HEK293 (cell line): ENCODE measurements around the gene SLK.

Source experiments
- KLF10 ChIP-seq: fragments of 450-650 bp; IDR thresholded peaks from 2 replicates; pipeline ENCODE4 v1.5.1; 2018; ENCODE audit warnings: missing biosample characterization, mild to moderate bottlenecking, missing genetic modification characterization
- ZNF174 ChIP-seq: fragments of 450-650 bp; formaldehyde crosslinking; IDR thresholded peaks from 2 replicates; pipeline ENCODE4 v1.5.0; 2017; ENCODE audit warnings: missing biosample characterization, mild to moderate bottlenecking, missing genetic modification characterization
- TF ChIP-seq, protein P1 (sequence below): fragments of 450-650 bp; formaldehyde crosslinking; IDR thresholded peaks from 2 replicates; pipeline ENCODE4 v1.5.1; 2016; ENCODE audit warnings: missing biosample characterization, missing genetic modification characterization
- TF ChIP-seq, protein P2 (sequence below): fragments of 450-650 bp; formaldehyde crosslinking; IDR thresholded peaks from 2 replicates; pipeline ENCODE4 v1.5.1; 2016; ENCODE audit warnings: missing biosample characterization, missing genetic modification characterization
- TF ChIP-seq, protein P3 (sequence below): fragments of 450-650 bp; formaldehyde crosslinking; IDR thresholded peaks from 2 replicates; pipeline ENCODE4 v1.5.1; 2016; ENCODE audit warnings: missing biosample characterization, missing genetic modification characterization
- TF ChIP-seq, protein P4 (sequence below): fragments of 450-650 bp; formaldehyde crosslinking; optimal IDR thresholded peaks from 2 replicates; pipeline ENCODE3; 2016; ENCODE audit warnings: missing biosample characterization, mild to moderate bottlenecking, missing genetic modification characterization
- TF ChIP-seq, protein P5 (sequence below): fragments of 450-650 bp; formaldehyde crosslinking; IDR thresholded peaks from 2 replicates; pipeline ENCODE4 v1.5.1; 2016; ENCODE audit warnings: missing biosample characterization, missing genetic modification characterization

GRCh38 chr10:103923502-103923901 is 43.4 kb upstream of the SLK start:
- TF ChIP-seq, protein P1, sequence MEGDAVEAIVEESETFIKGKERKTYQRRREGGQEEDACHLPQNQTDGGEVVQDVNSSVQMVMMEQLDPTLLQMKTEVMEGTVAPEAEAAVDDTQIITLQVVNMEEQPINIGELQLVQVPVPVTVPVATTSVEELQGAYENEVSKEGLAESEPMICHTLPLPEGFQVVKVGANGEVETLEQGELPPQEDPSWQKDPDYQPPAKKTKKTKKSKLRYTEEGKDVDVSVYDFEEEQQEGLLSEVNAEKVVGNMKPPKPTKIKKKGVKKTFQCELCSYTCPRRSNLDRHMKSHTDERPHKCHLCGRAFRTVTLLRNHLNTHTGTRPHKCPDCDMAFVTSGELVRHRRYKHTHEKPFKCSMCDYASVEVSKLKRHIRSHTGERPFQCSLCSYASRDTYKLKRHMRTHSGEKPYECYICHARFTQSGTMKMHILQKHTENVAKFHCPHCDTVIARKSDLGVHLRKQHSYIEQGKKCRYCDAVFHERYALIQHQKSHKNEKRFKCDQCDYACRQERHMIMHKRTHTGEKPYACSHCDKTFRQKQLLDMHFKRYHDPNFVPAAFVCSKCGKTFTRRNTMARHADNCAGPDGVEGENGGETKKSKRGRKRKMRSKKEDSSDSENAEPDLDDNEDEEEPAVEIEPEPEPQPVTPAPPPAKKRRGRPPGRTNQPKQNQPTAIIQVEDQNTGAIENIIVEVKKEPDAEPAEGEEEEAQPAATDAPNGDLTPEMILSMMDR (tag by site-specific recombination), result no peak
- TF ChIP-seq, protein P2, sequence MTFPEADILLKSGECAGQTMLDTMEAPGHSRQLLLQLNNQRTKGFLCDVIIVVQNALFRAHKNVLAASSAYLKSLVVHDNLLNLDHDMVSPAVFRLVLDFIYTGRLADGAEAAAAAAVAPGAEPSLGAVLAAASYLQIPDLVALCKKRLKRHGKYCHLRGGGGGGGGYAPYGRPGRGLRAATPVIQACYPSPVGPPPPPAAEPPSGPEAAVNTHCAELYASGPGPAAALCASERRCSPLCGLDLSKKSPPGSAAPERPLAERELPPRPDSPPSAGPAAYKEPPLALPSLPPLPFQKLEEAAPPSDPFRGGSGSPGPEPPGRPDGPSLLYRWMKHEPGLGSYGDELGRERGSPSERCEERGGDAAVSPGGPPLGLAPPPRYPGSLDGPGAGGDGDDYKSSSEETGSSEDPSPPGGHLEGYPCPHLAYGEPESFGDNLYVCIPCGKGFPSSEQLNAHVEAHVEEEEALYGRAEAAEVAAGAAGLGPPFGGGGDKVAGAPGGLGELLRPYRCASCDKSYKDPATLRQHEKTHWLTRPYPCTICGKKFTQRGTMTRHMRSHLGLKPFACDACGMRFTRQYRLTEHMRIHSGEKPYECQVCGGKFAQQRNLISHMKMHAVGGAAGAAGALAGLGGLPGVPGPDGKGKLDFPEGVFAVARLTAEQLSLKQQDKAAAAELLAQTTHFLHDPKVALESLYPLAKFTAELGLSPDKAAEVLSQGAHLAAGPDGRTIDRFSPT (tag by site-specific recombination), result no peak
- TF ChIP-seq, protein P3, sequence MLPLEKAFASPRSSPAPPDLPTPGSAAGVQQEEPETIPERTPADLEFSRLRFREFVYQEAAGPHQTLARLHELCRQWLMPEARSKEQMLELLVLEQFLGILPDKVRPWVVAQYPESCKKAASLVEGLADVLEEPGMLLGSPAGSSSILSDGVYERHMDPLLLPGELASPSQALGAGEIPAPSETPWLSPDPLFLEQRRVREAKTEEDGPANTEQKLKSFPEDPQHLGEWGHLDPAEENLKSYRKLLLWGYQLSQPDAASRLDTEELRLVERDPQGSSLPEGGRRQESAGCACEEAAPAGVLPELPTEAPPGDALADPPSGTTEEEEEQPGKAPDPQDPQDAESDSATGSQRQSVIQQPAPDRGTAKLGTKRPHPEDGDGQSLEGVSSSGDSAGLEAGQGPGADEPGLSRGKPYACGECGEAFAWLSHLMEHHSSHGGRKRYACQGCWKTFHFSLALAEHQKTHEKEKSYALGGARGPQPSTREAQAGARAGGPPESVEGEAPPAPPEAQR, result no peak
- TF ChIP-seq ZNF174, result no peak
- TF ChIP-seq, protein P4, sequence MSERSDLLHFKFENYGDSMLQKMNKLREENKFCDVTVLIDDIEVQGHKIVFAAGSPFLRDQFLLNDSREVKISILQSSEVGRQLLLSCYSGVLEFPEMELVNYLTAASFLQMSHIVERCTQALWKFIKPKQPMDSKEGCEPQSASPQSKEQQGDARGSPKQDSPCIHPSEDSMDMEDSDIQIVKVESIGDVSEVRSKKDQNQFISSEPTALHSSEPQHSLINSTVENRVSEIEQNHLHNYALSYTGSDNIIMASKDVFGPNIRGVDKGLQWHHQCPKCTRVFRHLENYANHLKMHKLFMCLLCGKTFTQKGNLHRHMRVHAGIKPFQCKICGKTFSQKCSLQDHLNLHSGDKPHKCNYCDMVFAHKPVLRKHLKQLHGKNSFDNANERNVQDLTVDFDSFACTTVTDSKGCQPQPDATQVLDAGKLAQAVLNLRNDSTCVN (tag by site-specific recombination), result no peak
- TF ChIP-seq KLF10 (tag by site-specific recombination), result no peak
- TF ChIP-seq, protein P5, sequence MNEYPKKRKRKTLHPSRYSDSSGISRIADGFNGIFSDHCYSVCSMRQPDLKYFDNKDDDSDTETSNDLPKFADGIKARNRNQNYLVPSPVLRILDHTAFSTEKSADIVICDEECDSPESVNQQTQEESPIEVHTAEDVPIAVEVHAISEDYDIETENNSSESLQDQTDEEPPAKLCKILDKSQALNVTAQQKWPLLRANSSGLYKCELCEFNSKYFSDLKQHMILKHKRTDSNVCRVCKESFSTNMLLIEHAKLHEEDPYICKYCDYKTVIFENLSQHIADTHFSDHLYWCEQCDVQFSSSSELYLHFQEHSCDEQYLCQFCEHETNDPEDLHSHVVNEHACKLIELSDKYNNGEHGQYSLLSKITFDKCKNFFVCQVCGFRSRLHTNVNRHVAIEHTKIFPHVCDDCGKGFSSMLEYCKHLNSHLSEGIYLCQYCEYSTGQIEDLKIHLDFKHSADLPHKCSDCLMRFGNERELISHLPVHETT, result no peak
